Measurements from ENCODE around the gene CALML6.
A peak's percentile ranks its signal among the peaks of the same experiment; 100 is the strongest.

CALML6 gene

DNA sequence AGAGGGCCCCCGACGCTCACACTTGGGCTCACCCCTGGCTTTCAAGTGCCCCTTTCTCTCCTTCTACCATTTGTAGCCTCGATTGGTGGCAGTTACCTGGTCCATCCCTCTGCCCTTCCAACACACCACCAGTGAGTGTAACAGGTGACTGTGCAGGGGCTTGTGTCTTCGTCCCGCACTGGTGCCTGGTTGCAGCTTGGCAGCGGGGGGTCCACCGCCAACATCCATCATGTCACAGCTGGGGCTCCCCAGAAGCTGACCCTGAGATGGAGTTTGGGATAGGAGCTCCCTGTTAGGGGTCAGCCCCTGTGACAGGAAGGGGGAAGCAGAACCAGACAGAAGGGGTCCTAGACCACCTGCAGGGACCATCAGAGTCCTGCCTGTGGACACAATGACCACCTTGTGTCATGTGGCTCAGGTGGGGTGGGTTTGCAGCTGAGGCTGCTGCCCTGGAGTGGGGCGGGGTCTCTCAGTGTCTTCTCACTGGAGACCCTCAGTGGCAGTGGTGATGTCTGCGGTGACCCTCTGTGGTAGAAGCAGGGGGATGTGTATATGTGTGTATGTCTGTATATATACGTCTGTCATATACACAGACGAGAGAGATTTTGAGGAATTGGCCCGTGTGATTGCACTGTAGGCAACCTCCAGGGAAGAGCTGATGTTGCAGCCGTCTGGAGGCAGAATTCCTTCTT lies 3.6 kb upstream of the CALML6 start:
- no peak for DNase-seq (ENCODE audit: low read depth in 2 of 2)

DNA sequence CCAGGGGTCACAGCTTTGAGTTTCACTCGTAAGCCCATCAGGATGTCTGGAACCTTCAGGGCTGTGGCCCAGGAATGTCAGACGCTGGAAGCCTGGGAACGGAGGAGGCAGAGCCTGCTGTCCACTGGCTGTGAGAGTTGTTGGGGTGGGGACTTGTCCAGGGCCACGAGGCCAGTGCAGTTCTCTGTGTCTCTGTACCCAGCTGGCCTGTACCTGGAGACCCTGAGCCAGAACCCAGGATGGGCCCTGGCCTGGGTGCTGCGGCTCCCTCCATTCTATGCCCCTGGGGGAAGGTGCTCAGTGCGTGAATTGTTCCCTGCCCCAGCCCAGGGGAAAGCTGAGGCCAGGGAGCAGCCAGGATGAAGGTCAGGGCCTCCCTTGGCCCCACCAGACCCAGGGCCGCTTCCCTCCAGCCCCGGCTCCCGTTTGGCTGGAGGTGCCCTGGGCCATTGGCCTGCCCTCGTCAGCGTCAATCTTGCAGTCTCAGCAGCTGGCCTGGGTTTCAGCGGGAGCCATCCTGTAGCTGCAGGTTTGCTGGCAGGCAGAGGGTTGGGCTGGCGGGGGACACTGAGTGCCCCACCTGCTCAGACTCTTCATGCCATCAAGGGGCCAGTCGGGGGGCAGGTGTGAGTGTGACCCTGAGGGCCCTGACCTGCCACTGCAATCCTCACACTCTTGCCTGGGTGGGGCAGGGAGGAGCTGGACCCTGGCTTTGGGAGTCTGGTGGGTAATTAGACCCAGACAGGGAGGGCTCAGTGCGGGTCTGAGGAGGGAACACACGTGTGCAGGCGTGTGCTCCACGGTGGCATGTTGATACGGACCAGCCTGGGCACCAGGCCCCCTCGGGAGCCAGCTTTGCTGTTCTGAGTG lies 724 bp upstream of the CALML6 start:
- no peak for DNase-seq (ENCODE audit: low read depth in 2 of 2)

DNA sequence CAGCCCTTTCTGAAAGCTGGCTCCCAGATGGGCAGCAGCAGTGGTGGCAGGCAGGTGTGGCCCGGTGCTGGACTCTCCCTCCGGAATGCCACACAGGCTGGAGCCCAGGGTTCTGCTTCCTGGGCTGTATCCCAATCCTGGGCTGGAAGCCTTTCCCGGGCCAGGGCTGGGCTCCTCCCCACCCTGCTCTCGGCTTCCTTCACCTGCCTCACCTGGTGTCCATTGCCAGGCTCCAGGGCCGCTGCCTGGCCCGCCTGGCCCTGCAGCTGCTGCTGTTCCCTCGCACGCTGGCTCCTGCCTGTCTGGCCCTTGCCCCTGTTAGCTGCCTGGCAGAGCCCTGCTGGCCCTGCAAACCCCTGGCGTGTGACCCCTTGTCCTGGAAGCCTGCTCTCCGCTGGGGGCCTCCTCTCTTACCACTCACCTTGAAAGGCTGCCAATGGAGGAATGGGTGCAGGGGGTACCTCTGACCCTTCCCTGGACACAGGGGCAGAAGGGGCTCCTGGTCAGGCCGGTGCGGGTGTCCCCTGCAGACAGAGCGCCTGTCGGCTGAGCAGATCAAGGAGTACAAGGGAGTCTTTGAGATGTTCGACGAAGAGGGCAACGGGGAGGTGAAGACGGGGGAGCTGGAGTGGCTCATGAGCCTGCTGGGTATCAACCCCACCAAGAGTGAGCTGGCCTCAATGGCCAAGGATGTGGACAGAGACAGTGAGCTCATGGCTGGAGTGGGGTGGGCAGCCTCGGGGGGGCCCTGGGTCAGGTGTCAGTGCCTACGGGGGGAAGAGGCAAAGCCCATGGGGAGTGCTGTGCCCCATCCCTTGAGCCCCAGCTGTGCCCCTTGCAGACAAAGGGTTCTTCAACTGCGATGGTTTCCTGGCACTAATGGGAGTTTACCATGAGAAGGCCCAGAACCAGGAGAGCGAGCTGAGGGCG lies 1.1 kb downstream of the CALML6 start:
- DNase-seq (ENCODE audit: low read depth in 2 of 2): no peak

DNA sequence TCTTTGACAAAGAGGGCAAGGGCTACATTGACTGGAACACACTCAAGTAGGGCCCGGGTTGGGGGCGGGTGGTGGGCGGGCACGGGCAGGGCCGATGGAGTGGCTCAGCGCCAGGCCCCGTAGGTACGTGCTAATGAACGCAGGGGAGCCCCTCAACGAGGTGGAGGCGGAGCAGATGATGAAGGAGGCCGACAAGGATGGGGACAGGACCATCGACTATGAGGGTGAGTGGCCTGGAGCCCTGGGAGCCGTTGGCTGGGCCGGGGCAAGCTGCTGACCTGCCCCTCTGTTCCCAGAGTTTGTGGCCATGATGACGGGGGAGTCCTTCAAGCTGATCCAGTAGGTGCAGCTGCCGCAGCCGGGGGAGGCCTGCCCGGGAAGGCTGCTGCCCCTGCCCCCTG lies 1.8 kb downstream of the CALML6 start:
- DNase-seq (ENCODE audit: low read depth in 2 of 2): no peak

DNA sequence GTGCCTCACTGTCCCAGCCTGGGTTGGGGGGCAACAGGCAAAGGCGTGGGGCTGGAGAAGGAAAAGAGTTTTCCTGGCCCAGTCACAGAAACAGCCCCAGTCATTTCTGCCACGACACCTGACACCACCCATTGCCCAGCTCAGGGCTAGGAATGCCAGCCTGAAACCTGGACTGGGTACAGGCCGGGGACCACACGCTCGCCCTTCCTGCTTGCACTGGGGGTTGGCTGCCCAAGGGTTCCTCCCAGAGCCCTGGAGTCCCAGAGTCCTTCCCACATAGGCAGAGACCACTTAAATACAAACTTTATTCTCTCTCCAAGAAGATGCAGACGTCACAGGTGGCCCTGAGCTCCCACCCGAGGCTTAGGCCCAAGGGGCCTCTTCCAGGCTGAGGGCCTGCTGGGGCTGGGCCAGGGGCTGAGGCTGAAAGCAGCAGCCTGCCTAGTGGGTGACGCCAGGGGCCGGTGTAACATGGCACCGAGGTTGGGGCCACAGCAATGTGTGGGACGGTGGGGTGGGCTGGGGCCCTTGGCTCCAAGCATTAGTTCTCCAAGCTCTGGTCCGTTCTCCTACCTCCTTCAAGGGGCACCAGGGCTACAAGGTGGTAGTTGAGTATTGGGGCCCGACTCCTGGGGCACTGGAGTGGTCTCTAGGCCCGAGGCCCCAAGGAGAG lies 2.4 kb downstream of the CALML6 start:
- DNase-seq (ENCODE audit: low read depth in 2 of 2): no peak

DNA sequence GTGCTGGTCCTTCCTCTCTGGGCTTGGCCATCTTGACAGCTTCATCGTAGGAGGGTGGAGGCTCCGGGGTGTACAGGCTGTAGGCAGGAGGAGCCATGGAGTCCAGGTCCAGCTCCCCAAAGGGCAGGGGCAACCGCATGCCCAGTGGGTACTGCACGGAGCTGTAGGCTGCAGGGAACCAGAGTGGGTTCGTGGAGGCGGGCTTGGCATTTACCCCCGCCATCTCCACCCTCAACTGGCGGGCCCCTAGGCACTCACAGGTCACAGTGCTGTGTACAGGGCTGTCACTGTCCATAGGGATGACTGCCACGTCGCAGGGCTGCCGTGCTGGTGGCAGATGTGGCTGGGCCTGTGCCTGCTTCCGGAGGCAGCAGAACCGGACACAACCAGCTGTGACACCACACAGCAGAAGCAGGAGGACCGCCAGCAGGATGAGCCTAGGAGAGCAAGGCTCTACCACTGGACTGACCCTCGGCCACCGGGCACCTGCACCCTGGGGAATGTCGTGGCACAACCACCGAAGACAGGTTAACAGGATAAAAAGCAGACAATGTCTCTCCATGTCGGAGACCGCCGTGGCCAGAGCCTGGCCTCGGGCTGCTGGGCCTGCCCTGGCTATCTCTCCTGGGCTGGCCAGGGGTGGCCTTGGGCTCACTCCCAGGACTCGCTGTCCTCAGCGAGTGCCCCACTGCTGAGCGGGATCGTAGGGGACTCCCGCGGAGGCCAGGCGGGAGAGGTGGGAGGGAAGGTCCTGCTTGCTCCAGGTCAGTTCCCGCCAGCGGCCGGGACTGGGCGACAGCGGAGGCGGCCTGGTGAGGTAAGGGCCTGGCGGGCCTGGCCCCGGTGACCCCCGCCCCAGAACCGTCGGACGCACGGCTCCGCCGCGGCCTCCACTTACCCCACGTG lies 3.2 kb downstream of the CALML6 start:
- no peak for DNase-seq (ENCODE audit: low read depth in 2 of 2)

DNA sequence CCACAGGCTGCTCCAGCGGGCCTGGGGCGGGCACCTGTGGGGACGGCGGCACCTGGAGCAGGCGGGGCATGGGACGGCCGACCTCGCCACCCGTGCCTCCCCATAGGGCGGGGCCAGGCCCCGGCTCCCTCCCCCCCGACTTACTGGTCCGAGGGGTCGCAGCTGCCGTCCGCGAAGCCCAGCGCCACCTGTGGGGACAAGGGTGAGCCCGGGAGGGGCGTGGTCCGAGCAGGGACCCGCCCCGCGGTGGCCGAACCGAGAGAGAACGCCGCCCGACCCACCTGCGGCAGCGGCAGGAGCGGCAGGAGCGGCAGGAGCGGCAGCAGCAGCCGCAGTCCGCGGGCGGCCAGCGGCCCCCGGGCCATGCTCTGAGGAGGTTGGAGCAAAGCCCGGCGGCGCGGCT lies 3.8 kb downstream of the CALML6 start, which contains the start of gene TMEM52:
Gene TMEM52 (minus strand): TSS at position 379 of the 403 bp plus-strand sequence. CDS start 14 bp downstream, at position 365.
- no peak for DNase-seq (ENCODE audit: low read depth in 2 of 2)

DNA sequence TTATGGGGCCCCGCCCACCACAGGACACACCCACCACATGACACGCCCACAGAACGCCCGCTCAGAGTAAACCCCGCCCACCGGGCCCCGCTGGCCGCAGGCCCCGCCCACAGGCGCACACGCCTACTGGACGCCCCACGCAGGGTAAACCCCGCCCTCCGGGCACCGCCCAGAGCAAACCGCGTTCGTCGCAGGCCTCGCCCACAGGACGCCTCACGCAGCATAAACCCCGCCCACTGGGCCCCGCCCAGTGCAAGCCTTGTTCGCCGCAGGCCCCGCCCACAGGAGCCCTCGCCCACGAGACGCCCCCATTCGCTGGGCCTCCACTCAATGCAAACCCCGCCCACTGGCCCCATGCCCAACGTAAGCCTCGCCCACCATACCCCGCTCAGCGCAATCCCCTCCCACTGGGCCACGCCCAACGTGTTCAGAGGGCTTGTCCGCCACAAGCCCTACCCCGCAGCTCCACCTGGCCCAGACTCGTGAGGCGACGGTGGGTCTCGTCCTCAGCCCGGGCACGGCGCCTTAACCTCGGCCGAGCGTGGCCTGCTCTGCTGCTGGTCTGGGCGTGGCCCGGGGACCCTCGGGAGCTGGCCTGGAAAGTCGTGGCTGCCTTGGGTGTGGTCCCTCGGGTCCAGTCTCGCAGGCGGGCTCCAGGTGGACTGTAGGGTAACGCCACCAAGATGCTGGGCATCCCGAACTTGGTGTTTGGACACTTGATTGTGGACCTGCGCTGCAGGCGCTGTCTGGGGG lies 4.4 kb downstream of the CALML6 start:
- peak; percentile 98 to 99 for DNase-seq (ENCODE audit: low read depth in 2 of 2)

DNA sequence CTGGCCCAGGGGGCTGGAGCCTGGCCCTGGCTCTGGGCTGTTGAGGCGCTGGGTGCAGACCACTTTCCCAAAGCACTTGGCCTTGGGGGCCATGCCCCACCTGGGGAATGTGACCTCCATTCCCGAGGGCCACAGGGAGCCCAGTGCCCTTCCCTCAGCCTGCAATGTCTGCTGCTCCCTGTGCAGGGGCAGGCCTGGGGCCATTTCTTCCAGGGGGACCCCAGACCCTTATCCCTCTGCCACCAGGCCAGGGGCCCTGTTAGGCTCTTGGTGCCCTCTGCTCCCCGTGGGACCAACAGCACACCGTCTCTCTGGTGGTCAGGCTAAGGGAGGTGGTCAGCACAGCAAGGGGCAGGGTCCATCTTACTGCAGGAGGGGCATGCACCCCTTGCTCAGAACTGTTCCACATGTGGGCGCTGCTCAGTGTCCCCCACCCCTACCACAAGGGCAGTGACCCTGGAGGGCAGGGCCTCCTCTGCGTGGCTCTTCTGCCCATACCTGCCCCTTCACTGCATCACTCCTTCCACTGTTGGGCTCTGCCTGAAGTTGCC lies 5.1 kb downstream of the CALML6 start:
- no peak for DNase-seq (ENCODE audit: low read depth in 2 of 2)

DNA sequence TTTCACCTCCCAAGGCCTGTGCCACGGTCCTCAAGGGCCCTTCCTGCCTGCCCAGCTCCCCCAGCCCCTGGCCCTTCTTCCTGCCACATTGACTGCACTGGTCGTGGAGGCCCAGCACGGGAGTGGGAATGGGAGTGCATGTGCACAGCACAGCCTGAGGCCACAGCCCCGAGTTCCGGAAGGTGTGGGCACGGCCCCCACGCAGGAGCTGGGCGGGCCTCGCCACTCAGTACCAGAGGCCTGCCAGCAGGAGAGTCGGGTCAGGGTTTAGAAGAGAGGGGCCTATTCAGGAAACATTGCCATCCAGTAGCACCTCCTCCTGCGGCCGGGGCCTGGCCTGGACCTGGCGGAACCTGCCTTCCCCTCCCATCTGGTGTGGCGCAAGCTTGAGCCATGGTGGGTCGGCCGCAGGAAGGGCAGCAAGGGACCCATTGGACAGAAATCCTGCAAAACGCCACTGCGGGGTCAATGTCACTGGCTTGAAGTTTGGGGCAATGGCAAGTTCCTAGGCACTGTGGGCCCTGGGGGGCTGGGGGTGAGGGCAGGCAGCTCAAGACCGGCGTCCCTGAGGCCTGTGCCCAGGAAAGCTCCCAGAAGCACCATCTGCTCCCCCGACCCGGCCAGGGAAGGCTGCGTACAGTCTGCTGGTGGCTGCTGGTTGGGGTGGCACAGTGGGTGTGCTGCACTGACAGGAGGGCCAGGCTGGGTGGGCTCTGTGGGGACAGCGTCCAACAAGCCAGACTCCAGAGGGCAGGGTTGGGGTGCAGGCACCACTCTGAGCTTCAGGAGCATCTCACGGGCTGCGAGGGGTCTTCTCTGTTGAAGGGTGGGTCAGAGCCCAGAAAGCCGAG lies 5.8 kb downstream of the CALML6 start:
- DNase-seq (ENCODE audit: low read depth in 2 of 2): no peak

DNA sequence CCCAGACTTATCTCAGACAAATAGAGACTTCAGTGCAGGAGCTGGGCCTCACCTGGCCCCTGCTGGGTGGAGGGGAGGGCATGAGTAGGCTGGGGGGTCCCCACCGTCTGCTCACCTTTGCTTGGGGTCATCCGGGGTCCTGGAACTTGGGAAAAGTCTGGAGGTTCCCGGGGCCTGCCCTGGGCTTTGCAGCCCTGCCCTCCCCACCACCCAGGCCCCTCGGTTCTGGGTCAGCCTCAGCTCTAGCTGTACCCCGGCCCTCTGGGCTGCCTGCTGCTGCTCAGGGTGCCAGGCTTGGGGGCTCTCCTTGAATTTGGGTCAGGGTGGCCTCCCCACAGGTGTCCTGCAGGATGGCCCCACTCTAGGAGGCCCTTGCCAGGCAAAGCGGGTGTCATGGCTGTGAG lies 6.4 kb downstream of the CALML6 start:
- DNase-seq (ENCODE audit: low read depth in 2 of 2): no peak

DNA sequence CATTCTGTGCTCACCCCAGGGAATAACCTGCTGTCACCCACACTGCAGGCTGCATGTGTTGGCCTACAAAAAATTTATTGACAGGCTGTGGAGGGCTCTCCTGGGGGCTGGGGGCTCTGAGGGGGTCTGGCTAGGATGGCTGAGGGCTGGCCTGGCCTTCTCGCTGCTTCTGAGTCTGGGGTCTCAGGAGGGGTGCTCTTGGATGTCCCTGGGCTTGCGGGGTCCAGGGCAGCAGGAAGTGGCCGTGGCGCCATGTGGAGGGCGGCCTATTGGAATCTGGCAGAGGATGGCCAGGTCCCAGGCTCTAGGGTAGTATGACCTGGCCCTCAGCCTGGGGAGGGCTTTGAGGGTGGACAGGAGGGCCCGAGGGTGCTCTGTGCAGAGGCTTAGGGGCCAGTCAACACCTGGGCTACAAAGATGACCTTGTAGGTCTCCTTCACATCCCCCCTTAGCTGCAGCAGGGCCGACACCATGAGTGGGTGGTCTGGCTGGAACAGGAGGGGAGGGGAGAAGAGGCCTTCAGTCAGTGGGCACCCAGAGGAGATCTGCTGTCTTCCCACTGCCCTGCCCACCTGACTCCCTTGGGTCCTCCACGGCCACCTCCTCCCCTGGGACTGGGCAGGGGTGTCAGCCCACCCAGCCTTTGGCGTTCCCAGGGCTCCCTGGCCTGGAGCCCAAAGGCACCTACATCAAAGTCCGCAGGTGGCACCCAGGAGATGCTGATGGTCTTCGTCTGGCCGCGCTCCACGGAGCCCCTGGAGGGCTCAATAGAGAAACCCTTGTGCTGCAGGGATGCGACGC lies 7.0 kb downstream of the CALML6 start:
- no peak for DNase-seq (ENCODE audit: low read depth in 2 of 2)

DNA sequence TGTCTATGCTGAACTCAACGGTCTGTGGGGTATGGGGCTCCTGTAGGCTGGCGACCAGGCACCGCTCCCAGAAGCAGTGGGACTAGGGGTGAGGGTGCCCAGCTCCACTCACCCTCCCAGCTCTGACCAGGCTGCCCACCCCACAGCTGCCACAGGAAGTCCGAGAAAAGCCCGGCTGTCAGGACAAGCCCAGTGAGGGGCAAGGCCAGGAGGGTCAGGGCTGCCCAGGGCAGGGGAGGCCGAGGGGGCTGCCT lies 7.6 kb downstream of the CALML6 start:
- DNase-seq (ENCODE audit: low read depth in 2 of 2): no peak

DNA sequence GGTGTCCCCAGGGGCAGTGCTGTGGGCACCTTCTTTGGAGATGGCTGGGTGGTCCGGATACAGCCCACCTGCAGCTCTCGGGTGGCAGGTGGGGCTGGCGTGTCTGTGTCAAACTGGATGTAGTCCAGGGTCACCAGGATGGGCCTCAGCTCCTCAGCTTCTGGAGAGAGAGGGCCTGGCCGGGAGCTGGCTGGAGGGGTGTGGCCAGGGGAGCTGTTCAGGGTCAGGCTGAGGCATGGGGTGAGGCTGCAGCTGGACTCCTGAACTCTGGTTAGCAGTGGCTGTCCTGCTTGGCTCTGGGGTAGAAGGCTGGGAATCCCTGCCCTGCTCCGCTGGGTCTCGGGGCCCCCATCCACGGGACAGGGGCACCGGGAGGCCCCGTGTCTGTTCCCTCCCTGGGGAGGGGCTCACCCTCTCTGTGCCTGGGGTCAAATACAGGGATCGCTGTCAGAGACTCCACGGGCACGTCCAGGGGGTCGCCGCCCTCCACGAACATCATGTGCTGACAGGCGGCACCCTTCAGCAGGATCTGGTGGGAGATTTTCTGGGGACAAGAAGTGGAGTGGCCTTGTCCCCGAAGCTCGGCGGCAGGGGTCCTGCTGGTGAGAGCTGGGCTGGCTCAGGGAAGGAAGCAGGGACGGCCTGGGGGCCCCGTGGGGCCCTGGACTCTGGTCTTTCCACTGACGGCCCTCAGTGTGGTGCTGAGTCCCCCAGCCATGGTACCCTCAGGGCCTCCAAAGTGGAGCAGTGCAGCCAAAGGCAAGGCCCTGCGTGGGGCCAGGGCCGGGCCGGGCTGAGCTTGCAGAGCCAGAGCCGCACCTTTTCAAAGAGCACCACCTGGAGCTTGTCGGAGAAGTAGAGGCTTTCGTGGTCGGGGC lies 8.1 kb downstream of the CALML6 start:
- no peak for DNase-seq (ENCODE audit: low read depth in 2 of 2)

DNA sequence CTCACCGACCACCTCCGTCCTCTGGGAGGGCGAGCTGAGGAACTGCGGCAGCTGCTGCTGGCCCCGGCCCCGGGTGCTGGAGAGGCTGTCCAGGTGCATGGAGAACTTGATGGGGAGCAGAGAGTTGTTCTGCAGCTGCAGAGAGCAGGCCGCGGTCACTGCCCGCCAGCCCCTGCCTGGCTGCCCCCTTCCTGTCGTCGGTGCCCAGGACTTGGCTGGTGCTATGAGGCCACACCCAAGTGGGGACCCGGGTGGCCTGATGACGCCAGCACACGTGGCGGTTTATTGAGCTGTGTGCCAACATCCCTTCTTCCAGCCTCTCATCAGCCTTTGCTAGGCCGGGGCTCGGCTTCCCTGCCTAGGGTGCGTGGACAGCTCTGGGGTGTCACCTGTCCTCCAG lies 9.3 kb downstream of the CALML6 start:
- no peak for DNase-seq (ENCODE audit: low read depth in 2 of 2)

DNA sequence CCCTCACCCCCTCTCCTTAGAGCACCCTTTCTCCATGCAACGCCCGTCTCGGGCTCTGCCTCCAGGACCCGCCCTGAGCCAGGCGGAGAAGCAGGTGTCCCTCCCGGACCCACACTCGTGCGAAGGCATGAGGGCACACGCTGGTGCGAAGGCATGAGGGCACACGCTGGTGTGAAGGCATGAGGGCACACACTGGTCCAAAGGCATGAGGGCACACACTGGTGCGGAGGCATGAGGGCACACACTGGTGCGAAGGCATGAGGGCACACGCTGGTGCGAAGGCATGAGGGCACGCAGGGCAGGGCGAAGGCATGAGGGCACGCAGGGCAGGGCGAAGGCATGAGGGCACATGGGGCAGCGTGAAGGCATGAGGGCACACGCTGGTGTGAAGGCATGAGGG lies 9.8 kb downstream of the CALML6 start:
- DNase-seq (ENCODE audit: low read depth in 2 of 2): no peak
